ENCODE results near the gene PDCD10.

DNA sequence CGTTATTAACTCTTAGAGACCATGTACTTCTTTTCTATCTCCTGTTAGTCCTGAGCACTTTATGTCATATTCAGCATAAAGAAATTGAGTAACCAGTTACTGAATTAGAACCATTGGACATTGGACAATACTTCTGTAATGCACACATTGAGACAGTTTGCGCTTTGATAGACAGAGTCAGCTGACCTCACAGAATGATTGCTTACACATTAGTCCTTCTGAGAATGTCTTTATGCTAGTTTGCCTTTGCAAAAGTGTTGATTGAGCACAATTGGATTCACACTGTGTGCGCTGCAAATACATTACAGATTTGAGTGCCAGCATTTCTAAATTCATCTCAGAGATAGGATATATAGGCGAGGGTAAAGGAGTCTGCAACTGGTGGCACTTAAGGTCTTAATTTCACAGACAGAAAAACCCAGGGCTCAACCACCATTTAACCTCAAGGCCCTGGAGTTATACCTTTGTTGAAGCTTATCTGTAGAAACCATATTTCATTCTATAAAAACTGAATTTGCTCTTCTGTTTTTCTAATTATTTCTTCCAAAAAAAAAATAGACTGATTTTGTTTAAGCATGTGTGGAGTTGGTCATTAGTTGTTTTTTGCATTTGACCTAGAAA lies 4.6 kb upstream of the PDCD10 start:
- TF ChIP-seq CTCF (IDR thresholded peaks at IDR 0.05) (no peak), POLR2A (IDR thresholded peaks at IDR 0.05) (no peak)

All from lower leg skin (tissue), 3 donors.